ENCODE data around the gene PLB1.

GRCh38 chr2:28639092-28639691, 143.3 kb downstream of the PLB1 start:
- TF ChIP-seq CTCF (conservative IDR thresholded peaks at IDR 0.05; ENCODE audit: low read depth, low read length), result no peak
- TF ChIP-seq EZH2 (IDR thresholded peaks at IDR 0.05; ENCODE audit: low read length, unreplicated experiment), result no peak
